IPS DF 19.7 (cell line): ENCODE results near the gene AKAP13.

Experiments used
- DNase-seq: peaks from one replicate; pipeline ENCODE4 v3.0.0-alpha.2; 2013; ENCODE audit warnings: low read depth, low spot score

AKAP13 gene

GRCh38 chr15:85407421-85408269 is 27.2 kb downstream of the AKAP13 start:
- no peak for DNase-seq

- no peak for DNase-seq
Observed at GRCh38 chr15:85408270-85408746, 27.9 kb downstream of the AKAP13 start.

GRCh38 chr15:85412066-85412465 is 31.7 kb downstream of the AKAP13 start:
- no peak for DNase-seq

GRCh38 chr15:85412956-85413854 is 32.8 kb downstream of the AKAP13 start:
- peak; percentile 9 for DNase-seq

- no peak for DNase-seq
Observed at GRCh38 chr15:85414037-85414436, 33.6 kb downstream of the AKAP13 start.

- no peak for DNase-seq
Observed at GRCh38 chr15:85414495-85414894, 34.1 kb downstream of the AKAP13 start.

- no peak for DNase-seq
Observed at GRCh38 chr15:85414991-85415390, 34.6 kb downstream of the AKAP13 start.

GRCh38 chr15:85415783-85416182 is 35.4 kb downstream of the AKAP13 start:
- DNase-seq = no peak

- no peak for DNase-seq
Observed at GRCh38 chr15:85417276-85417675, 36.9 kb downstream of the AKAP13 start.

- no peak for DNase-seq
Observed at GRCh38 chr15:85419161-85419560, 38.8 kb downstream of the AKAP13 start.

GRCh38 chr15:85421116-85421925 is 40.9 kb downstream of the AKAP13 start:
- no peak for DNase-seq

GRCh38 chr15:85422607-85423006 is 42.2 kb downstream of the AKAP13 start:
- DNase-seq = no peak

- no peak for DNase-seq
Observed at GRCh38 chr15:85423256-85423655, 42.9 kb downstream of the AKAP13 start.

- no peak for DNase-seq
Observed at GRCh38 chr15:85424154-85424553, 43.8 kb downstream of the AKAP13 start.

- DNase-seq = no peak
Observed at GRCh38 chr15:85426481-85426880, 46.1 kb downstream of the AKAP13 start.

GRCh38 chr15:85427286-85428028 is 47.1 kb downstream of the AKAP13 start:
- no peak for DNase-seq

- DNase-seq = no peak
Observed at GRCh38 chr15:85429522-85429921, 49.1 kb downstream of the AKAP13 start.

GRCh38 chr15:85430406-85431204 is 50.2 kb downstream of the AKAP13 start:
- no peak for DNase-seq

GRCh38 chr15:85439996-85440395 is 59.6 kb downstream of the AKAP13 start:
- no peak for DNase-seq

- no peak for DNase-seq
Observed at GRCh38 chr15:85440451-85440850, 60.0 kb downstream of the AKAP13 start.
